ENCODE data around the gene RALGPS1.

GRCh38 chr9:127167560-127168326 is 253.2 kb downstream of the RALGPS1 start:
- TF ChIP-seq CTCF (IDR thresholded peaks at IDR 0.05) (no peak), EP300 (IDR thresholded peaks at IDR 0.05) (no peak), POLR2AphosphoS5 (IDR thresholded peaks at IDR 0.05) (no peak), POLR2A (IDR thresholded peaks at IDR 0.05) (no peak)

All from sigmoid colon (tissue), 4 donors.